GM18526 (cell line): ENCODE data around the gene SLC2A6.

Source experiments
- POLR2A ChIP-seq: IDR thresholded peaks from 3 replicates; pipeline ENCODE4 v1.6.1; 2011; ENCODE audit not compliant: insufficient read length; ENCODE audit errors: extremely low read depth

The SLC2A6 gene

DNA sequence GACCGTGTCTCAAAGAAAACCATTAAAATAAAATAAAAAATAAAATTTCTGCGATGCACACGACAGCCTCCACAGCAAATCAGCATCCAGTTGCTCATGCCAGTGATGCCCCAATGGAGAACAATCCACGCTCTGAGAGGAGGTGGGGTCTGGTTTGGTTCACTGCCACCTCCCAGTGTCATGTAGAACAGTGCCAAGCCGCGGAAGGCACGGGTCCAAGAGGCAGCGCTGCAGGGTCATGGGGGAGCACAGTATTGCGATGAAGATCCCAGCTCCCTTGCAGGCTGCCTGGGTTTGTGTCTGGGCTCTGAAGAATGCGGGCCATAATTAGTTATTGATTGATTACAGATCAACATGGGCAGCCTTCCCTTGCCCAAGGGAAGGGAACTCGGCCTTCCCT is 25.2 kb downstream of the SLC2A6 start:
- no peak for TF ChIP-seq POLR2A

DNA sequence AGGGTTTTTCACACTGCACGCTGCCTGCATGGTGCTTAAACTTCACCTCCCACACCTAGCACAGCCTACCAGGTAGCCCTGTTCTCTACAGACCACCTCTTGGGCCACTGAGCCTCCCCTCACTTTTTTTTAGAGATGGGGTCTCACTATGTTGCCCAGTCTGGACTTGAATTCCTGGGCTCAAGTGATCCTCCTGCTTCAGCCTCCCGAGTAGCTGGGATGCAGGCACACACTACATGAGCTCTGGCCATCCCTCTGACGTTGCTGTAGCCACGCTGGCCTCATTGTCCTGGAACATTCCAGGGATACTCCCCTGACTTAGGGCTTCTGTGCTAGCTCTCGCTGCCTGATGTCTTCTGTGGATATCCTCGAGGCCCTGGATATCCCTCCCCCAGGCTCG is 26.3 kb downstream of the SLC2A6 start:
- no peak for TF ChIP-seq POLR2A

DNA sequence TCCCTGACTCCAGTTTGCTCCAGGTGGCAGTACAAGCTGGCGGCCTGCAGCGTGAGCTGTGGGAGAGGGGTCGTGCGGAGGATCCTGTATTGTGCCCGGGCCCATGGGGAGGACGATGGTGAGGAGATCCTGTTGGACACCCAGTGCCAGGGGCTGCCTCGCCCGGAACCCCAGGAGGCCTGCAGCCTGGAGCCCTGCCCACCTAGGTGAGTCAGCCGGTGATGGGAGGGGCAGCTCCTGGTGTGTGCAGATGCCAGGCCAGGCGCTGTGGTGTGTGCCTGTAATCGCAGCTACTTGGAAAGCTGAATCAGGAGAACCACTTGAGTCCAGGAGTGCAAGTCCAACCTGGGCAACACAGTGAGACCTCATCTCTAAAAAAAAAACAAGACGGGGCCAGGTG is 29.1 kb downstream of the SLC2A6 start:
- no peak for TF ChIP-seq POLR2A

DNA sequence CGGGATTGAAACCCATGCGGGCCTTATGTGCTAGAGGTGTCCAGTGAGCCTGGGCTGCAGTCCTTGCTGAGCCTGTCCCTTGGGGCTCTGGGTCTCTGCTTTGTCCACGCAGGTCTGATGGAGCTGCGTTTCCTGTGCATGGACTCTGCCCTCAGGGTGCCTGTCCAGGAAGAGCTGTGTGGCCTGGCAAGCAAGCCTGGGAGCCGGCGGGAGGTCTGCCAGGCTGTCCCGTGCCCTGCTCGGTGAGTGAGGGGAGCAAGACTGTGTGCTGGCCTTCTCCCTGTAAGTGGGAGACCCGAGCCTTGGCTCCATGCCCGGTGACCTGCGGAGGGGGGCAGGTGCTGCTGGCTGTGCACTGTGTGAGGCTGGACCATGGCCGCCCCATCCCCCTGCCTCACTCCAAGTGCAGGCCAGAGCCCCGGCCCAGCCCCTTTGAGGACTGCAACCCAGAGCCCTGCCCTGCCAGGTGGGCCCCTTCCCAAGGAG is 30.4 kb downstream of the SLC2A6 start:
- no peak for TF ChIP-seq POLR2A

DNA sequence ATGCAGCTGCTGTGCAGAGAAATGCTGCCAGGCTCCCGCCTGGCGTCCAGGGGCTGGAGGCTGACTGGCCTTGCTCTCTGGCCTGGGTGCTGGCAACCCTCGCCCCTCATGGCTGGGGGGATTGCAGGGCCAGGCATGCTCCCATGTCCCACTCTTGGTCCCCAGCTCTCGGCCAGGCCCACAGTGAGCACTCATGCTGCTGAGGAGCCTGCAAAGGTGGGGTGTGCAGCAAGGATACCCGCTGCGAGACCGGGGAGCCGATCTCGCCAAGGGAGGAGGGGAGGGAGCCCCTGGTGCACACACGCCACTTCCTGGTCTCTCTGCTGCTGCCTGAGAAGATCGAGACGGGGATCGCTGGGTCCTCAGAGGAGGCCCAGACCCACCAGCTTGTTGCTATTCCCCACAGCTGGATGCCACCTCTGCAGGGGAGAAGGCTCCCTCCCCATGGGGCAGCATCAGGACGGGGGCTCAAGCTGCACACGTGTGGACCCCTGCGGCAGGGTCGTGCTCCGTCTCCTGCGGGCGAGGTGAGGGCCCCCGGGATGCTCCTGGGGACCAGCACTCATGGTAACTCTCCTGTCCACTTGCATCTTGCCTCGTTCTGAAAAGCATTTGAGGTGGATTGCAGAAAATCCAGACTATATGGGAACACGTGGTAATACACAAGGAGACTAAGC is 33.5 kb downstream of the SLC2A6 start:
- TF ChIP-seq POLR2A, result no peak

DNA sequence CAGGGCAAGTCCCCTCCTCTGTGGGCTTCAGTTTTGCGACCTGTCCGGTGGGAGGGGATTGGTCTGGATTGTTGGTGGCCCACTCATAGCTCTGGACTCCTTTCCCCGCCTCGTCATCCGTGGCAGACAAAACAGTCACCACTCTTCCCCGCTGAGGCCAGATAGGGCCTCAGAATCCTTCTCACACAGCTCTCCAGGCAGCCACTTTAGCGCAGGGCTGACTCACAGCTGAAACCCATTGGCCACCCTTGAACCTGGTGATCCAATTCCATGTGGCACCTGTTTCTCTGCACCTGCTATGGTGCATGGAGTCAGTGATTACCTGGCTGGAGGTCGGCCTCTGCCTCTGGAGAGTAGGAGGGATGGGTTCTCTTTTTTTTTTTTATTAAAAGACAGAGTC is 34.9 kb downstream of the SLC2A6 start:
- no peak for TF ChIP-seq POLR2A

DNA sequence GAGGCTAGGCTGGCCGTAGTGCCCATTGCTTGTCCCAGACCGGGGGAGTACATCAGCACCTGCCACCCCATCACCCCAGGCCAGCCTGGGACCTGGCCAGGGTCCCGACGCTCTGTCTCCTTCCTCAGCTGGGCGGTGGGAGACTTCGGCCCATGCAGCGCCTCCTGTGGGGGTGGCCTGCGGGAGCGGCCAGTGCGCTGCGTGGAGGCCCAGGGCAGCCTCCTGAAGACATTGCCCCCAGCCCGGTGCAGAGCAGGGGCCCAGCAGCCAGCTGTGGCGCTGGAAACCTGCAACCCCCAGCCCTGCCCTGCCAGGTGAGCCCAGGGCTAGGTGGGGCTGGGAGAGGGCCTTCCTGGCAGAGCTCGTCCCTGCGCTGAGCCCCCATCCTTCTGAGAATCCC is 35.7 kb downstream of the SLC2A6 start:
- no peak for TF ChIP-seq POLR2A

DNA sequence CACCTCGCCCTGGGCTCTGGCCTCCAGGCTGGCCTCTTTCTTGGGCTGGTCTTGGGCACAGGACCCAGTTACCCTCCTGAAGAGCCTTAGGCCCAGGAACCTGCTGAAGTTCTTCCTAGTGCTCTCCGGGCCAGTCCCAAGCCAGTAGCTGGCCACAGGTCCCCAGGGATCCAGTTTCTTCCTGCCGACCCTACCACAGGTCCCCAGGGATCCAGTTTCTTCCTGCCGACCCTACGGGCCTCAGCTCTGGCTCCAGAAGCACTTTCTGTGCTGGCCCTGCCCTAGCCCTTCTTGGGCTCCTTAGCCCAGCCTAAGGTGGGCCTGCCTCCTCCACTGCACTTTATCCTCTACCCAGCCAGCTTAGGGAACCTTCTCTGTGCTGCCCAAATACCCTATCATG is 37.3 kb downstream of the SLC2A6 start:
- no peak for TF ChIP-seq POLR2A

DNA sequence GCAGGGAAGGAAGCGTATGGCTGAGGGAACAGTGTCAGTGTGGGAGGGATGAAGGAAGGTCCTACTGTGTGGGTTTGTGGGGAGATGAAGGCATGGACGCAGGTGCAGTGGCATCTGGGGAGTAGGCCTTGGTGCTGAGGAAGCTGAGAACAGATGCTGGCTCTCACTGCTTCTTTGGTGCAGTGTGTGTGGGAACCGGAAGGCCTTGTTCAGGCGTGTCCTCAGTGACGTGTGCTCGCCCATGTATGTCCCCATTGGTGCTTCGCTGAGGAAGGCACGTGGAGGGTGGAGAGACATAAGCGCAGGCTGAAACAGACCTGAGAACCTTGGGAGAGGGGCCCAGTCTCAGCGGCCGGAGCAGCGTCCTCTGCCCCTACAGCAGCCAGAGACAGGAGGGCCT is 38.0 kb downstream of the SLC2A6 start:
- no peak for TF ChIP-seq POLR2A

DNA sequence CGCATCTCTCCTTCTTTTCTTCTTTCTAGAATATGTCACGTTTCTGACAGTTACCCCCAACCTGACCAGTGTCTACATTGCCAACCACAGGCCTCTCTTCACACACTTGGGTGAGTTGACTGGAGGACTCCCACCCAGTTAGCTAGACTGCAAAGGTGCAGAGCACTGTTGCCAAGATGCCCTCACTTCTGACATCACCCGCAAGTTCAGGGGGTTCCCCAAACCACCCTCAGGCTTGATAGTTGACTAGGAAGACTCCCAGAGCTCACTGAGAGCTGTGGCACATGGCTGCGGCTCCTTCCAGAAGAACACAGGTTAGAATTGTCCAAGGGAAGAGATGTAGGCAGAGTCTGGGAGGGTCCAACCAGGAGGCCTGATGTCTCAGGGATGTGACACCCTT is 39.6 kb downstream of the SLC2A6 start:
- TF ChIP-seq POLR2A, result no peak

DNA sequence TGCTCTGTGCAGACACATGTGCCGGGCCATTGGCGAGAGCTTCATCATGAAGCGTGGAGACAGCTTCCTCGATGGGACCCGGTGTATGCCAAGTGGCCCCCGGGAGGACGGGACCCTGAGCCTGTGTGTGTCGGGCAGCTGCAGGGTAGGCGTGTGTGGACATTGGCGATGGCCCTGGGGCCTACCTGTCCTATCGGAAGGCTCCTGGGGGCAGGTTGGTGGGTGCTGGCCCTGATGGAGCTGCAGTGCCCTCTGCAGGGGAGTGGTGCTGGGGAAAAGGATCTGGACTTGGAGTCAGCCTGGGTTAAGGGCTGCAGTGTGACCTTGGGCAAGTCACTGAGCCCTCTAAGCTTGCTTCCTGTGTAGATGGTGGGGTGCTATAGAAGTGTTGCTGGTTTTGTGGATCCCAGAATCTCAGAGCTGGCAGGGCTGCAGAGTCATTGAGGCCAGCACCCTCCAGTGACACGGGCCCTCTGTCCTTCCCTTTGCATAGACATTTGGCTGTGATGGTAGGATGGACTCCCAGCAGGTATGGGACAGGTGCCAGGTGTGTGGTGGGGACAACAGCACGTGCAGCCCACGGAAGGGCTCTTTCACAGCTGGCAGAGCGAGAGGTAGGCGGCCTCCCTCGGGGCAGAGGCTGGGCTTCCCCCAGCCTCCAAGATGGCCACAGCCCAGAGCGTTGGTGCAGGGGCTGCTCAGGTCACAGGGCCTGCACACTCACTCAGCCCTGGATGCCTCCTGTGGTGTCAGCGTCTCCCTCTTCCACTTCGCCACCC is 41.0 kb downstream of the SLC2A6 start:
- TF ChIP-seq POLR2A, result no peak

DNA sequence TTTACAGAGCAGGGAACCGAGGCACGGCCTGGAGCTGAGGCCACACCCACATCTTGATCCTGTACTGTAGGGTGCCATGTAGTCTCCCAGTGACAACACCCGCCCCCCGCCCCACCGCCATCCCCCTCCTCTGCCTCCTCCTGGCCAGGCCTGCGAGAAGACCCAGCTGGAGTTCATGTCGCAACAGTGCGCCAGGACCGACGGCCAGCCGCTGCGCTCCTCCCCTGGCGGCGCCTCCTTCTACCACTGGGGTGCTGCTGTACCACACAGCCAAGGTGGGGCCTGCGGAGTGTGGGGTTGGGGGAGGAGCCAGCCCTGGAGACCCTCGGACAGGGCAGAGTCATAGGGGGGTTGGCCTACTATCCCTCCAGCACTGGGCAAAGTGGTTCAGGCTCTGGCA is 42.2 kb downstream of the SLC2A6 start:
- no peak for TF ChIP-seq POLR2A

DNA sequence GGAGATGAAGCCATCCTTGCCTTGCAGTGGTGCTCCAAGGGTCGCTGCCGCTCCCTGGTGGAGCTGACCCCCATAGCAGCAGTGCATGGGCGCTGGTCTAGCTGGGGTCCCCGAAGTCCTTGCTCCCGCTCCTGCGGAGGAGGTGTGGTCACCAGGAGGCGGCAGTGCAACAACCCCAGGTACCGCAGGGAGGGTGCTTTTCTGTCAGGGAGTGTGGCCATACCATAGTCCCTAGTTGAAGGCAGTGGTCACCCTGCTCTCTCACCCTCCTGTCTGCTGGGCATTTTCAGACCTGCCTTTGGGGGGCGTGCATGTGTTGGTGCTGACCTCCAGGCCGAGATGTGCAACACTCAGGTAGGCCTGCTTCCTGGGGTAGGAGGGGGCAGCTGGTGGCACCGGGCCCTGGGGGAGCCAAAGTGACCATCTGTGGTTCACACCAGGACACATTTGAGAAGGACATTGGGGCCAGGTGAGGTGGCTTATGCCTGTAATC is 45.5 kb downstream of the SLC2A6 start:
- no peak for TF ChIP-seq POLR2A

DNA sequence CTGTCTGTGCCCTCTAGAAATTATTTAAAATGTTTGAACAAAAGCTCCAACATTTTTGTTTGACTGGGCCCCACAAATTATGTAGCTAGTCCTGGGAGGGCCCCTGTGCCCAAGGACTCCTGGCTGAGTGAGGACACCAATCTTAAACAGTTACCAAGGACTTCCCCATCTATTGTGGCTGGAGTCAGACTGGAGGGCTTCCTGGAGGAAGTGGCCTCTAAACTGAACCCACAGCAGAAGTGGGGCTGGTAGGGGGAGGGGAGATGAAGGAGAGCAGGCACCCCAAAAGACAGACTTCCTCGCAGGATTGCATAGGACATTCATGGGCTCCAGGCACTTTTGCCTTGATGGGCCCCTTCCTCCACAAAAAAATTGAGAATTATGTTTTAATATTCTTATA is 48.7 kb downstream of the SLC2A6 start:
- TF ChIP-seq POLR2A, result no peak

DNA sequence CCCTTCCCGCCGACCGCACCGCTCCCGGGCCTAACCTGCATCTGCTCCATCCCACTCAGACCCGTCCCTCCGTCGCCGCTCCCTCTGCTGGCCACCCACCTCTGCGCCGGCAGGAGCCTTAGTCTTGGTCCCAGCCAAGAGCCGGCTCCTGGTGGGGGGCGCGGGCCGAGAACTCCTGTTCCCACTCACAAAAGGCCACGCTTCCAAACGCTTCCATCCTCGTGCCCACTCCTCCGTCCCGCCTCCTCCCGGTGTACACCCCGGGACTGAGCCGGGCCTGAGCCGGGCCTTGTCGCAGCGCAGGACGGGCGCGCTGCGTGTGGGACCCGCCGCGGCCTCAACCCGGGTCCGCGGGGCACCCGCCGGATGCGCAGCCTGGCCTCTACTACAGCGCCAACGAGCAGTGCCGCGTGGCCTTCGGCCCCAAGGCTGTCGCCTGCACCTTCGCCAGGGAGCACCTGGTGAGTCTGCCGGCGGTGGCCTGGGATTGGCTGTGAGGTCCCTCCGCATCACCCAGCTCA is 49.2 kb downstream of the SLC2A6 start:
- TF ChIP-seq POLR2A, result no peak

DNA sequence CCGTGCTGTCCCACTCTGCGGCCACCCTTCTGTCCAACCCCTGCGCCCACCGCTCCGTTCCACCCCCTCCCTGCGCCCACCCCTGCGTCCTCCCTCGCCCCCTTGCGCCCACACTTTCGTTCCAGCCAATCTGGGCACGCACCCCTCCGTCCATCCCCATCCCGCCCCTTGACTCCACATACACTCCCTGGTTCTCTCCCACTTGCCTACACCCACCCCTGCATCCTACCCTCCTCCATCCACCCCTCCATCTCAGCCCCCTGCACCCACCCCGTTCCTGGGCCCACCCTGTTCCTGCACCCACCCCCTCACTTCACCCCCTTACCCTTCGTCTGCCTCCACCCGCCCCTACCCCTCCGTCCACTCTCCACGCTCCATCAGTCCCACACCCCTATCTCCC is 49.7 kb downstream of the SLC2A6 start:
- no peak for TF ChIP-seq POLR2A
